Measurements from ENCODE around the gene CAPRIN1.

Gene CAPRIN1

DNA sequence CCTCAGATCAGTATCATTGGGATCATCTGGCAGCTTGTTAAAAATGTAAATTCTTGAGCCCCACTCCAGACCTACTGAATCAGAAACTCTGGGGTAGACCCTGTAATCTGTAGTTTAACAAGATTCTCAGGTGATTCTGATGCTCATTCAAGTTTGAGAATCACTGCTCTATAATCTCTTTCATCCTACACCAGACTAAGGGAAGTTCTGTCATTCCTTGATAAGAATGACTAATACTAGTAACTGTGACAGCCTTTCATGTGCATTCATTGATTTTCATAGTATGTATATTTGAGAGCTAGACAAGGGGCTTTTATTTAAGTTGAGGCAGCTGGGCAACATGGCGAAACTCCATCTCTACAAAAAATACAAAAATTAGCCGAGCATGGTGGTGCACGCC is 83.9 kb downstream of the CAPRIN1 start:
- Histone ChIP-seq H3K9me3 (ENCODE audit: control insufficient read depth in 1 of 2, low read length in 2 of 2) (no peaks in the 10 kb centered on the region), H3K4me1 (ENCODE audit: control insufficient read depth in 1 of 2, insufficient read depth in 2 of 2, low read length in 2 of 2) (no peaks in the 10 kb centered on the region), H3K27ac (ENCODE audit: low read depth, low read length) (no peak overlapping the region), H3K4me3 (ENCODE audit: low read depth in 1 of 2, low read length in 2 of 2) (no peak overlapping the region), H3K36me3 (ENCODE audit: control insufficient read depth in 1 of 2, insufficient read depth in 2 of 2, low read length in 2 of 2) (peaks cover 51 to 94% of the 10 kb centered on the region in 2 donors), H3K27me3 (ENCODE audit: control insufficient read depth in 1 of 2, insufficient read depth in 2 of 2, low read length in 2 of 2) (no peaks in the 10 kb centered on the region), H3K9ac (ENCODE audit: low read depth in 1 of 2, low read length in 2 of 2) (no peak overlapping the region)

DNA sequence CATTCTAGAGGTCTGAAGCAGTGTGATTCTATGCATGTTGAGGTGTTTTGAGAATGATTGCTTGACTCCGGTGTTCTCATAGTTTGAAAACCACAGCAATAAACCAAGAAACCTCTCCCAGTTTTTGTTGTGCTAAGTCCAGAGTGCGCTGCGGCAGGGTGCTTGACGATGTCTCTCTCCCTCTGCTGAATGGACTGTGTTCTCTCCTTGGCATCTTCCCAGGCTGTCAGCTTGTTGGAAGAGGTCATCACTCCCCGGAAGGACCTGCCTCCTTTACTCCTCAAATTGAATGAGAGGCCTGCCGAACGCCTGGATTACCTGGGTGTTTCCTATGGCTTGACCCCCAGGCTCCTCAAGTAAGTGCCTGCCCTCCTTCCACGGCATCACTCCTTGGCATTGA is 84.9 kb downstream of the CAPRIN1 start:
- Histone ChIP-seq H3K36me3 (ENCODE audit: control insufficient read depth in 1 of 2, insufficient read depth in 2 of 2, low read length in 2 of 2) (peaks cover 53 to 94% of the 10 kb centered on the region in 2 donors), H3K4me3 (ENCODE audit: low read depth in 1 of 2, low read length in 2 of 2) (no peak overlapping the region), H3K9me3 (ENCODE audit: control insufficient read depth in 1 of 2, low read length in 2 of 2) (no peaks in the 10 kb centered on the region), H3K4me1 (ENCODE audit: control insufficient read depth in 1 of 2, insufficient read depth in 2 of 2, low read length in 2 of 2) (no peaks in the 10 kb centered on the region), H3K27ac (ENCODE audit: low read depth, low read length) (no peak overlapping the region), H3K9ac (ENCODE audit: low read depth in 1 of 2, low read length in 2 of 2) (no peak overlapping the region), H3K27me3 (ENCODE audit: control insufficient read depth in 1 of 2, insufficient read depth in 2 of 2, low read length in 2 of 2) (no peaks in the 10 kb centered on the region)

DNA sequence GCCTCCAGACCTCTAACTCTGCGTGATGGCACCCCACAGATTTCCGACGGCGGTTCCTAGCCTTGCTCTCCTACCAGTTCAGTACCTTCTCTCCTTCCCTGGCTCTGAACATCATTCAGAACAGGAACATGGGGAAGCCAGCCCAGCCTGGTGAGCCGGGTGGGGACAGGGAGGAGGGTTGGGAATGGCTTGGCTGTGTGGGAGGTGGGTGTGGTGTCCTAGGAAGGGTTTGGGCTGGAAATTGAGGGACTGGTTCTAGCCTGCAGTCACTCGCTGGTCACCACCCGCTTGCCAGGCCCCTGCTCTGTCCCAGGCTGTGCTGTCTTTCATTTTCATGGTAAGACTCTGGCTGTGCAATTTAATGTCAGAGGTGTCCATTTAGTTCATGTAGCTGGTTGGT is 87.8 kb downstream of the CAPRIN1 start:
- Histone ChIP-seq H3K36me3 (ENCODE audit: control insufficient read depth in 1 of 2, insufficient read depth in 2 of 2, low read length in 2 of 2) (peaks cover 59 to 97% of the 10 kb centered on the region in 2 donors), H3K4me1 (ENCODE audit: control insufficient read depth in 1 of 2, insufficient read depth in 2 of 2, low read length in 2 of 2) (no peaks in the 10 kb centered on the region), H3K9ac (ENCODE audit: low read depth in 1 of 2, low read length in 2 of 2) (no peak overlapping the region), H3K27ac (ENCODE audit: low read depth, low read length) (no peak overlapping the region), H3K4me3 (ENCODE audit: low read depth in 1 of 2, low read length in 2 of 2) (no peak overlapping the region), H3K27me3 (ENCODE audit: control insufficient read depth in 1 of 2, insufficient read depth in 2 of 2, low read length in 2 of 2) (no peaks in the 10 kb centered on the region), H3K9me3 (ENCODE audit: control insufficient read depth in 1 of 2, low read length in 2 of 2) (no peaks in the 10 kb centered on the region)

DNA sequence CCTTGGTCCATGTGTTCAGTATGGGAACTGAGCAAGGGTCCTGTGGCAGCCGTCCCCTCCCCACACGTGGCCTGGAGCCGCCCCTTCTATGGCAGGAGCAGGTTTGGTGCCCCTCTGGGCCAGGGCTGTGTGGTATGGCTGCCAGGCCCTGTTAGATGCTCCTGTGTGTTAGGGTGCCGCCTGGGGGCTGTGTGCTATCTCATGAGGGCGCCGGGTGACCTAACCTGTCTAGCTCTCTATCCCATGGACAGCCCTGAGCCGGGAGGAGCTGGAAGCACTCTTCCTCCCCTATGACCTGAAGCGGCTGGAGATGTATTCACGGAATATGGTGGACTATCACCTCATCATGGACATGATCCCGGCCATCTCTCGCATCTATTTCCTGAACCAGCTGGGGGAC is 88.6 kb downstream of the CAPRIN1 start:
- H3K4me3 ChIP-seq (ENCODE audit: low read depth in 1 of 2, low read length in 2 of 2) = no peak overlapping the region
- H3K27me3 ChIP-seq (ENCODE audit: control insufficient read depth in 1 of 2, insufficient read depth in 2 of 2, low read length in 2 of 2) = no peaks in the 10 kb centered on the region
- peaks cover 61 to 97% of the 10 kb centered on the region in 2 donors for H3K36me3 ChIP-seq (ENCODE audit: control insufficient read depth in 1 of 2, insufficient read depth in 2 of 2, low read length in 2 of 2)
- H3K27ac ChIP-seq (ENCODE audit: low read depth, low read length) = no peak overlapping the region
- no peaks in the 10 kb centered on the region for H3K9me3 ChIP-seq (ENCODE audit: control insufficient read depth in 1 of 2, low read length in 2 of 2)
- no peak overlapping the region for H3K9ac ChIP-seq (ENCODE audit: low read depth in 1 of 2, low read length in 2 of 2)
- H3K4me1 ChIP-seq (ENCODE audit: control insufficient read depth in 1 of 2, insufficient read depth in 2 of 2, low read length in 2 of 2) = no peaks in the 10 kb centered on the region

DNA sequence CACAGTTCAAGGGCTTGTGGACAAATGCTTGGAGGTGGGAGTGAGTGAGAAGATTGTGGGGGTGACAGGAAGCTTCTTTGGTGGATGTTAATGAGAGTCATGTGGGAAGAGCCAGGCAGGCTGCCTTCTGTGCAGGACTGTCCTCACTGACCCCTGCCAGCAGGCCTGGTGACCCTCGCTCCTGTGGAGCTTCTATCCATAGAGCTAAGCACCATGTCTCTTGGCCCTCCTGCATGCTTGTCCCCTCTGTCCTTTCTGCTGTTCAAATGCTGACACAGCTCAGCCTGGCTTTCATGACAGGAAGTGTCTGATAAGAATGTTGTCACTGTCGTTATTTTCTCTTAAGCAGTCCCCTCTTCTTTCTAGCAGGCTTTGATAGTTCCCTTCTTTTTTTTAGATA is 91.5 kb downstream of the CAPRIN1 start:
- H3K4me1 ChIP-seq (ENCODE audit: control insufficient read depth in 1 of 2, insufficient read depth in 2 of 2, low read length in 2 of 2) = no peaks in the 10 kb centered on the region
- peaks cover 49 to 98% of the 10 kb centered on the region in 2 donors for H3K36me3 ChIP-seq (ENCODE audit: control insufficient read depth in 1 of 2, insufficient read depth in 2 of 2, low read length in 2 of 2)

DNA sequence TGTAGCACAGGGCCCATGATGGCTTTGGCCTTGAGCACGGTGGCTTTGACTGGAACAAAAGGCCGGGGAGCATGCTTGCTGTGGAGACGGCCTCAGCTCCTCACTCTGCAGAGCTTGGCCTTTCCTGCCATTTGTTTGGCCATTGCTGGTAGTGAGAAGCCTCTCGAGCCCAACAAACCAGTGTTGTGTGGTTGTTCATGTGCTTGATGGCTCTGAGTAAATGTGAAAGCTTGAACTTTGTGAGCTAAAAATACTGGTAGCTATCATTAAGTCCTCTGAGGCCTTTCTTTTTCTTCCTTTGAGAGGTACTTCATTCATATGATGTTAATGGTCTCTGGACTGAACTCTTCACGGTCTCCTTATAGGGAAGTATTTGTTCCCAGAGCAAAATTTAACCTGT is 93.5 kb downstream of the CAPRIN1 start:
- H3K4me1 ChIP-seq (ENCODE audit: control insufficient read depth in 1 of 2, insufficient read depth in 2 of 2, low read length in 2 of 2) = peaks cover 1% of the 10 kb centered on the region in 2 donors
- no peaks in the 10 kb centered on the region for H3K27me3 ChIP-seq (ENCODE audit: control insufficient read depth in 1 of 2, insufficient read depth in 2 of 2, low read length in 2 of 2)
- peaks cover 44 to 93% of the 10 kb centered on the region in 2 donors for H3K36me3 ChIP-seq (ENCODE audit: control insufficient read depth in 1 of 2, insufficient read depth in 2 of 2, low read length in 2 of 2)
- H3K4me3 ChIP-seq (ENCODE audit: low read depth in 1 of 2, low read length in 2 of 2) = no peak overlapping the region
- H3K9ac ChIP-seq (ENCODE audit: low read depth in 1 of 2, low read length in 2 of 2) = no peak overlapping the region
- H3K9me3 ChIP-seq (ENCODE audit: control insufficient read depth in 1 of 2, low read length in 2 of 2) = no peaks in the 10 kb centered on the region
- no peak overlapping the region for H3K27ac ChIP-seq (ENCODE audit: low read depth, low read length)

More for the DNA sequence above, 91.5 kb downstream of the CAPRIN1 start:
- Histone ChIP-seq H3K9me3 (ENCODE audit: control insufficient read depth in 1 of 2, low read length in 2 of 2) (no peaks in the 10 kb centered on the region), H3K27me3 (ENCODE audit: control insufficient read depth in 1 of 2, insufficient read depth in 2 of 2, low read length in 2 of 2) (no peaks in the 10 kb centered on the region), H3K4me3 (ENCODE audit: low read depth in 1 of 2, low read length in 2 of 2) (no peak overlapping the region), H3K9ac (ENCODE audit: low read depth in 1 of 2, low read length in 2 of 2) (no peak overlapping the region), H3K27ac (ENCODE audit: low read depth, low read length) (no peak overlapping the region)

DNA sequence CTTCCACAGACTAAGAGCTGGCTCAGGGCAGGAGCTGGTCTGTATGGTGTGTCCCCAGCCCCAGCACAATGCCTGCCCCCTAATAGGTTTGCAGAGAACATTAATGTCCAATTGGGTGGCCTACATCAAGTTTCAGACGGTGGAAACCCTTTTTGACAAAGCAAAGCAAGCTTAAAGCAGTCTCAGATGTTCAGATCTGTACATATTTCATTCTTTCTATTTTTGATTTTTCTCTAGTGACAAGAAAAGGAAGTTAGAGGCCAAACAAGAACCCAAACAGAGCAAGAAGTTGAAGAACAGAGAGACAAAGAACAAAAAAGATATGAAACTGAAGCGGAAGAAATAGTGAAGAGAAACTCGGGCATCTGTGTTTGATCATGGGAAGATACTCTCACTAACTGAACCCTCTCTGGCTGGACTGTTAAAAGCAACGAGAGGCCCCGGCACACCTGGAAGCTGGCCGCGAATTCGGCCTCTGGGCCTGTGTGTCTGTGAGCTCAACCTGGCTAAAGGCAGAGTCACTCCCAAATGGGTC is 94.4 kb downstream of the CAPRIN1 start:
- Histone ChIP-seq H3K4me3 (ENCODE audit: low read depth in 1 of 2, low read length in 2 of 2) (no peak overlapping the region), H3K27ac (ENCODE audit: low read depth, low read length) (no peak overlapping the region), H3K9ac (ENCODE audit: low read depth in 1 of 2, low read length in 2 of 2) (no peak overlapping the region), H3K4me1 (ENCODE audit: control insufficient read depth in 1 of 2, insufficient read depth in 2 of 2, low read length in 2 of 2) (peaks cover 8 to 10% of the 10 kb centered on the region in 2 donors), H3K27me3 (ENCODE audit: control insufficient read depth in 1 of 2, insufficient read depth in 2 of 2, low read length in 2 of 2) (no peaks in the 10 kb centered on the region), H3K36me3 (ENCODE audit: control insufficient read depth in 1 of 2, insufficient read depth in 2 of 2, low read length in 2 of 2) (peaks cover 35 to 85% of the 10 kb centered on the region in 2 donors), H3K9me3 (ENCODE audit: control insufficient read depth in 1 of 2, low read length in 2 of 2) (no peaks in the 10 kb centered on the region)

DNA sequence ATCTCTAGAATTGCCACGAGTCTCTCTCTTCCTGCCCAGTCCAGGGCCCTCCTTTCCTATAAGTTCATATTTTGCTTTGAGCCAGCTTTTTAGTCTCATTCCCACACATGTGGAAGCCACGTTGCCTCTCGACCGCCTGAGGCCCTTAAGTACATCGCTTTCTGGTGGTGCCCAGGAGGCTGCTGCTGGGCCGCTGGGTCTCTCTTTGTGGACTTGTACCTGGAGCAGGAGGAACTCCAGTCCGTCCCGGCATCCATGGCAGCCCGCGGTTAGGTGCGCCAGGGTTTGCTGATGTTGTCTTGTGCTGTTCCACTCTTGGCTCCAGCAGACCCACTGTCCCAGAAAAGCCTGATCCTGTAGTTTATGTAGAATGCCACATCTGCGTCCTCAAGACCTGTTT is 94.9 kb downstream of the CAPRIN1 start:
- peaks cover 31 to 80% of the 10 kb centered on the region in 2 donors for H3K36me3 ChIP-seq (ENCODE audit: control insufficient read depth in 1 of 2, insufficient read depth in 2 of 2, low read length in 2 of 2)
- H3K4me3 ChIP-seq (ENCODE audit: low read depth in 1 of 2, low read length in 2 of 2) = no peak overlapping the region
- H3K9me3 ChIP-seq (ENCODE audit: control insufficient read depth in 1 of 2, low read length in 2 of 2) = no peaks in the 10 kb centered on the region
- peaks cover 13 to 15% of the 10 kb centered on the region in 2 donors for H3K4me1 ChIP-seq (ENCODE audit: control insufficient read depth in 1 of 2, insufficient read depth in 2 of 2, low read length in 2 of 2)
- no peak overlapping the region for H3K9ac ChIP-seq (ENCODE audit: low read depth in 1 of 2, low read length in 2 of 2)
- no peak overlapping the region for H3K27ac ChIP-seq (ENCODE audit: low read depth, low read length)
- no peaks in the 10 kb centered on the region for H3K27me3 ChIP-seq (ENCODE audit: control insufficient read depth in 1 of 2, insufficient read depth in 2 of 2, low read length in 2 of 2)

DNA sequence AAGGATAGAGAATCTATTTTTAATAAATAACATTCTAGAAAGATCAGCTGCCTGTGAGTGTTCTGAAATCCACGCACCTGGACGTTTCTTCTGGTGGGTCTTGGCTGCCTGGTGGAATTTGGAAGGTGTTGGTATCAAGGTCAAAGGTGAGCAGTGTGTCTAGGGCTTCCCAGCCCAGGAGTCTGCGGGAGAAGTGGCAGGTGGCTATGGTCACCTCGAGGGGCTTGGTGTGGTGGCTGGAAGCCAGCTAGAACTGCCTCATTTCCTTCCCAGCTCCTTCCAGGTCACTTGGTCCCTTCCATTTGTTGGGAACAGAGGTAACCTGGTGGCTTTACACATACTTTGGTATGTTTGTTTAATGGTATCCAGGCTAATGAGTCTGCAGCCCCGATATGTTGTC is 95.3 kb downstream of the CAPRIN1 start:
- no peak overlapping the region for H3K27ac ChIP-seq (ENCODE audit: low read depth, low read length)
- H3K36me3 ChIP-seq (ENCODE audit: control insufficient read depth in 1 of 2, insufficient read depth in 2 of 2, low read length in 2 of 2) = peaks cover 26 to 79% of the 10 kb centered on the region in 2 donors
- H3K4me3 ChIP-seq (ENCODE audit: low read depth in 1 of 2, low read length in 2 of 2) = no peak overlapping the region
- no peaks in the 10 kb centered on the region for H3K9me3 ChIP-seq (ENCODE audit: control insufficient read depth in 1 of 2, low read length in 2 of 2)
- no peak overlapping the region for H3K9ac ChIP-seq (ENCODE audit: low read depth in 1 of 2, low read length in 2 of 2)
- H3K27me3 ChIP-seq (ENCODE audit: control insufficient read depth in 1 of 2, insufficient read depth in 2 of 2, low read length in 2 of 2) = no peaks in the 10 kb centered on the region
- peaks cover 16 to 18% of the 10 kb centered on the region in 2 donors for H3K4me1 ChIP-seq (ENCODE audit: control insufficient read depth in 1 of 2, insufficient read depth in 2 of 2, low read length in 2 of 2)

DNA sequence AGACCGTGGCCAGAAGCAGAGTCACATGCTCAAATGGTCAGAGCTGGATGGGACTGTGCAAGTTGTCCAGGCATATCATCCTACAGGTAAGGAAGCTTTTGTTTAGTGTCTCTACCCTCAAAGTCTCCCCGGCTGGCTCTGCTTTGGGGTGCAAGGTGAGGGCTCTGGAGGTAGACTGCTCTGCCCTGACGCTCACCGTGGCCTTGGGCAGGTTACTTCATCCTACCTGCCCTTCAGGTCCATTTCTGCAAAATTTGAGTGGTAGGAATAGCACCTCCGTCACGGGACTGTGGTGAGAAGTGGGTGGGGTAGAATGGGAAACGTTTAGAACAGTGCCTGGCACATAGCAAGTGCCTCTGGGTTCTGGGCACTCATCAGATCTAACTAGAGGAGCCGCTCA is 96.0 kb downstream of the CAPRIN1 start:
- no peaks in the 10 kb centered on the region for H3K9me3 ChIP-seq (ENCODE audit: control insufficient read depth in 1 of 2, low read length in 2 of 2)
- H3K4me1 ChIP-seq (ENCODE audit: control insufficient read depth in 1 of 2, insufficient read depth in 2 of 2, low read length in 2 of 2) = peaks cover 16 to 18% of the 10 kb centered on the region in 2 donors
- H3K27ac ChIP-seq (ENCODE audit: low read depth, low read length) = no peak overlapping the region
- no peak overlapping the region for H3K4me3 ChIP-seq (ENCODE audit: low read depth in 1 of 2, low read length in 2 of 2)
- no peak overlapping the region for H3K9ac ChIP-seq (ENCODE audit: low read depth in 1 of 2, low read length in 2 of 2)
- H3K36me3 ChIP-seq (ENCODE audit: control insufficient read depth in 1 of 2, insufficient read depth in 2 of 2, low read length in 2 of 2) = peaks cover 26 to 77% of the 10 kb centered on the region in 2 donors
- H3K27me3 ChIP-seq (ENCODE audit: control insufficient read depth in 1 of 2, insufficient read depth in 2 of 2, low read length in 2 of 2) = no peaks in the 10 kb centered on the region

Data from duodenal mucosa (tissue), 2 donors.